ENCODE measurements around the gene CNTNAP5. TPM values are rescaled to one million over a fixed set of nuclear protein-coding genes. Genes with fewer than 3 reads are reported as not detected.

Gene CNTNAP5
- total and polyA plus RNA-seq, 2 donors from 2014 or later = 0.50 TPM; not detected in 1

GRCh38 chr2:124755386-124755785 is 730.3 kb downstream of the CNTNAP5 start:
- H3K27me3 ChIP-seq (ENCODE audit: control insufficient read depth, insufficient read depth, low read length) = no peaks in the 10 kb centered on the region
- H3K27ac ChIP-seq (ENCODE audit: low read depth in 2 of 2, low read length in 2 of 2) = no peak overlapping the region
- DNase-seq = no peak
- H3K4me3 ChIP-seq (ENCODE audit: low read length in 3 of 3) = no peak overlapping the region
- H3K36me3 ChIP-seq (ENCODE audit: control insufficient read depth in 2 of 3, insufficient read depth in 3 of 3, low read length in 3 of 3) = no peaks in the 10 kb centered on the region
- no peak overlapping the region for H3K9ac ChIP-seq (ENCODE audit: low read length in 3 of 3)
- TF ChIP-seq CTCF (IDR thresholded peaks at IDR 0.05; ENCODE audit: borderline replicate concordance, extremely low read depth, insufficient read depth) = no peak
- FAIRE-seq = no peak
- no peaks in the 10 kb centered on the region for H3K4me1 ChIP-seq (ENCODE audit: control insufficient read depth in 2 of 3, insufficient read depth in 2 of 3, low read depth in 1 of 3, low read length in 3 of 3)
- H3K9me3 ChIP-seq (ENCODE audit: control insufficient read depth in 2 of 3, insufficient read depth in 1 of 3, low read length in 3 of 3) = no peaks in the 10 kb centered on the region
- intact Hi-C loops (cut with DNase I) = no loop called here

GRCh38 chr2:124756048-124756447 is 731.0 kb downstream of the CNTNAP5 start:
- H3K36me3 ChIP-seq (ENCODE audit: control insufficient read depth in 2 of 3, insufficient read depth in 3 of 3, low read length in 3 of 3) = no peaks in the 10 kb centered on the region
- no peaks in the 10 kb centered on the region for H3K4me1 ChIP-seq (ENCODE audit: control insufficient read depth in 2 of 3, insufficient read depth in 2 of 3, low read depth in 1 of 3, low read length in 3 of 3)
- H3K9me3 ChIP-seq (ENCODE audit: control insufficient read depth in 2 of 3, insufficient read depth in 1 of 3, low read length in 3 of 3) = no peaks in the 10 kb centered on the region
- no peak overlapping the region for H3K4me3 ChIP-seq (ENCODE audit: low read length in 3 of 3)
- no peak overlapping the region for H3K27ac ChIP-seq (ENCODE audit: low read depth in 2 of 2, low read length in 2 of 2)
- H3K9ac ChIP-seq (ENCODE audit: low read length in 3 of 3) = no peak overlapping the region
- intact Hi-C loops (cut with DNase I) = no loop called here
- DNase-seq (no peak), FAIRE-seq (no peak)
- no peaks in the 10 kb centered on the region for H3K27me3 ChIP-seq (ENCODE audit: control insufficient read depth, insufficient read depth, low read length)
- TF ChIP-seq CTCF (IDR thresholded peaks at IDR 0.05; ENCODE audit: borderline replicate concordance, extremely low read depth, insufficient read depth) = no peak

GRCh38 chr2:124762388-124762787 is 737.3 kb downstream of the CNTNAP5 start:
- intact Hi-C loops (cut with DNase I) = no loop called here
- H3K36me3 ChIP-seq (ENCODE audit: control insufficient read depth in 2 of 3, insufficient read depth in 3 of 3, low read length in 3 of 3) = no peaks in the 10 kb centered on the region
- no peak overlapping the region for H3K27ac ChIP-seq (ENCODE audit: low read depth in 2 of 2, low read length in 2 of 2)
- no peaks in the 10 kb centered on the region for H3K9me3 ChIP-seq (ENCODE audit: control insufficient read depth in 2 of 3, insufficient read depth in 1 of 3, low read length in 3 of 3)
- H3K9ac ChIP-seq (ENCODE audit: low read length in 3 of 3) = no peak overlapping the region
- FAIRE-seq (no peak), DNase-seq (no peak)
- no peaks in the 10 kb centered on the region for H3K27me3 ChIP-seq (ENCODE audit: control insufficient read depth, insufficient read depth, low read length)
- TF ChIP-seq CTCF (IDR thresholded peaks at IDR 0.05; ENCODE audit: borderline replicate concordance, extremely low read depth, insufficient read depth) = no peak
- H3K4me1 ChIP-seq (ENCODE audit: control insufficient read depth in 2 of 3, insufficient read depth in 2 of 3, low read depth in 1 of 3, low read length in 3 of 3) = no peaks in the 10 kb centered on the region
- H3K4me3 ChIP-seq (ENCODE audit: low read length in 3 of 3) = no peak overlapping the region

GRCh38 chr2:124763611-124764010 is 738.5 kb downstream of the CNTNAP5 start:
- no peaks in the 10 kb centered on the region for H3K36me3 ChIP-seq (ENCODE audit: control insufficient read depth in 2 of 3, insufficient read depth in 3 of 3, low read length in 3 of 3)
- no peak overlapping the region for H3K4me3 ChIP-seq (ENCODE audit: low read length in 3 of 3)
- no peak overlapping the region for H3K27ac ChIP-seq (ENCODE audit: low read depth in 2 of 2, low read length in 2 of 2)
- FAIRE-seq = no peak
- no peak for TF ChIP-seq CTCF (IDR thresholded peaks at IDR 0.05; ENCODE audit: borderline replicate concordance, extremely low read depth, insufficient read depth)
- no peak for DNase-seq
- no peak overlapping the region for H3K9ac ChIP-seq (ENCODE audit: low read length in 3 of 3)
- H3K27me3 ChIP-seq (ENCODE audit: control insufficient read depth, insufficient read depth, low read length) = no peaks in the 10 kb centered on the region
- intact Hi-C loops (cut with DNase I) = no loop called here
- no peaks in the 10 kb centered on the region for H3K9me3 ChIP-seq (ENCODE audit: control insufficient read depth in 2 of 3, insufficient read depth in 1 of 3, low read length in 3 of 3)
- H3K4me1 ChIP-seq (ENCODE audit: control insufficient read depth in 2 of 3, insufficient read depth in 2 of 3, low read depth in 1 of 3, low read length in 3 of 3) = no peaks in the 10 kb centered on the region
